Spinal cord (tissue), 10 donors: Measurements from ENCODE around the gene TSPYL4. TPM values are rescaled to one million over a fixed set of nuclear protein-coding genes. Genes with fewer than 3 reads are reported as not detected.

Experiments used
- DNase-seq, 6 donors: peaks; one replicate each; pipeline versions ENCODE4 v3.0.0 to v3.0.0-alpha.2; 2013 to 2015; ENCODE audit warnings: low spot score in 6 of 6, low read depth in 4 of 6
- H3K27ac ChIP-seq: one replicate; pipeline ENCODE4 v1.5.1; 2013; ENCODE audit warnings: low read depth, low read length, control low read depth
- H3K27me3 ChIP-seq: one replicate; pipeline ENCODE4 v1.6.1; 2013; ENCODE audit warnings: low read length; ENCODE audit not compliant: control insufficient read depth, insufficient read depth
- H3K36me3 ChIP-seq: one replicate; pipeline ENCODE4 v1.6.1; 2013; ENCODE audit warnings: low read length; ENCODE audit not compliant: control insufficient read depth, insufficient read depth
- H3K4me1 ChIP-seq: one replicate; pipeline ENCODE4 v1.6.1; 2013; ENCODE audit warnings: low read length; ENCODE audit not compliant: control insufficient read depth, insufficient read depth
- H3K4me3 ChIP-seq: one replicate; pipeline ENCODE4 v1.5.1; 2013; ENCODE audit warnings: low read depth, low read length, control low read depth
- H3K9me3 ChIP-seq: one replicate; pipeline ENCODE4 v1.6.1; 2013; ENCODE audit warnings: low read length; ENCODE audit not compliant: control insufficient read depth, insufficient read depth
- WGBS: methylation state at CpG from one replicate; pipeline ENCODE4 v1.1.5; 2013; ENCODE audit warnings: missing lambda C conversion rate; ENCODE audit not compliant: insufficient coverage; 5-methylcytosine and 5-hydroxymethylcytosine counted together
- polyA plus RNA-seq, 2 donors: library from polyadenylated mRNA; unstranded; fragments of 120-200 nt; gene quantifications; one replicate each; pipeline ENCODE4 v1.2.1, GENCODE V29; 2013; ENCODE audit not compliant: insufficient read length in 2 of 2
- total RNA-seq, 2 donors: library from RNA; depleted of rRNA in 1 of 2; stranded (reverse); fragments of 120-200 nt in 1 of 2; fragments of >200 nt in 1 of 2; gene quantifications; one replicate each; pipeline versions ENCODE4 v1.2.3 to v1.2.4, GENCODE V29; 2013 to 2014
- donor health status: healthy.

Gene TSPYL4
- total and polyA plus RNA-seq, 4 donors = 57.6 to 162 (median 119) TPM

- no peaks in the 10 kb centered on the region for H3K9me3 ChIP-seq
- H3K4me3 ChIP-seq = peak overlapping the region; percentile 99
- H3K36me3 ChIP-seq = peaks cover 16% of the 10 kb centered on the region
- peaks cover 23% of the 10 kb centered on the region for H3K4me1 ChIP-seq
- DNase-seq = no peak
- WGBS = 100% methylated on average over 1 of the region's 11 CpGs
- H3K27me3 ChIP-seq = no peaks in the 10 kb centered on the region
- H3K27ac ChIP-seq = peak overlapping the region; percentile 99
Observed at GRCh38 chr6:116278481-116278829, 24.6 kb upstream of the TSPYL4 start.

GRCh38 chr6:116277124-116277523 lies 23.2 kb upstream of the TSPYL4 start:
- peaks cover 23% of the 10 kb centered on the region for H3K4me1 ChIP-seq
- H3K9me3 ChIP-seq = no peaks in the 10 kb centered on the region
- H3K36me3 ChIP-seq = peaks cover 16% of the 10 kb centered on the region
- no peaks in the 10 kb centered on the region for H3K27me3 ChIP-seq
- no CpG with 5 or more reads among the region's 3 CpGs for WGBS
- H3K4me3 ChIP-seq = peak overlapping the region; percentile 39
- no peak for DNase-seq
- H3K27ac ChIP-seq = no peak overlapping the region

- H3K9me3 ChIP-seq = no peaks in the 10 kb centered on the region
- no peak for DNase-seq
- H3K36me3 ChIP-seq = peaks cover 10% of the 10 kb centered on the region
- WGBS = 0% methylated on average over 1 of the region's 2 CpGs
- H3K27me3 ChIP-seq = no peaks in the 10 kb centered on the region
- H3K27ac ChIP-seq = no peak overlapping the region
- peaks cover 5% of the 10 kb centered on the region for H3K4me1 ChIP-seq
- H3K4me3 ChIP-seq = no peak overlapping the region
Observed at GRCh38 chr6:116271149-116271708, 17.4 kb upstream of the TSPYL4 start.

GRCh38 chr6:116268589-116269293 lies 14.9 kb upstream of the TSPYL4 start:
- peaks cover 11% of the 10 kb centered on the region for H3K36me3 ChIP-seq
- no peaks in the 10 kb centered on the region for H3K27me3 ChIP-seq
- no CpG with 5 or more reads among the region's 3 CpGs for WGBS
- no peak overlapping the region for H3K4me3 ChIP-seq
- peak in 2 of 6 donors; percentile 84 to 88 for DNase-seq
- no peaks in the 10 kb centered on the region for H3K9me3 ChIP-seq
- no peaks in the 10 kb centered on the region for H3K4me1 ChIP-seq
- no peak overlapping the region for H3K27ac ChIP-seq

- Histone ChIP-seq H3K27me3 (no peaks in the 10 kb centered on the region), H3K4me3 (no peak overlapping the region), H3K27ac (no peak overlapping the region), H3K4me1 (no peaks in the 10 kb centered on the region), H3K9me3 (peaks cover 1% of the 10 kb centered on the region), H3K36me3 (peaks cover 11% of the 10 kb centered on the region)
- DNase-seq = no peak
- no CpG with 5 or more reads among the region's 3 CpGs for WGBS
Observed at GRCh38 chr6:116267836-116268588, 14.1 kb upstream of the TSPYL4 start.

GRCh38 chr6:116266803-116267202 lies 12.9 kb upstream of the TSPYL4 start:
- Histone ChIP-seq H3K27ac (no peak overlapping the region), H3K4me1 (no peaks in the 10 kb centered on the region), H3K9me3 (peaks cover 2% of the 10 kb centered on the region)

GRCh38 chr6:116265041-116265829 lies 11.4 kb upstream of the TSPYL4 start:
- H3K4me1 ChIP-seq = no peaks in the 10 kb centered on the region
- no peak overlapping the region for H3K27ac ChIP-seq
- H3K9me3 ChIP-seq = peaks cover 2% of the 10 kb centered on the region
- 64% methylated on average over 4 of the region's 4 CpGs for WGBS
- H3K4me3 ChIP-seq = no peak overlapping the region
- DNase-seq = no peak
- H3K36me3 ChIP-seq = peaks cover 11% of the 10 kb centered on the region
- no peaks in the 10 kb centered on the region for H3K27me3 ChIP-seq

More at GRCh38 chr6:116266803-116267202, 12.9 kb upstream of the TSPYL4 start:
- Histone ChIP-seq H3K4me3 (no peak overlapping the region), H3K27me3 (no peaks in the 10 kb centered on the region), H3K36me3 (peaks cover 11% of the 10 kb centered on the region)
- no peak for DNase-seq

- H3K27me3 ChIP-seq = no peaks in the 10 kb centered on the region
- DNase-seq = no peak
- H3K4me3 ChIP-seq = no peak overlapping the region
- H3K27ac ChIP-seq = no peak overlapping the region
- peaks cover 2% of the 10 kb centered on the region for H3K9me3 ChIP-seq
- H3K4me1 ChIP-seq = no peaks in the 10 kb centered on the region
- peaks cover 19% of the 10 kb centered on the region for H3K36me3 ChIP-seq
- no CpG with 5 or more reads among the region's 1 CpG for WGBS
Observed at GRCh38 chr6:116263353-116263752, 9.5 kb upstream of the TSPYL4 start.

GRCh38 chr6:116258520-116258919 lies 4.6 kb upstream of the TSPYL4 start:
- Histone ChIP-seq H3K27me3 (no peaks in the 10 kb centered on the region), H3K4me3 (no peak overlapping the region), H3K36me3 (peaks cover 10% of the 10 kb centered on the region), H3K9me3 (peaks cover 2% of the 10 kb centered on the region), H3K27ac (no peak overlapping the region), H3K4me1 (no peaks in the 10 kb centered on the region)
- no peak for DNase-seq
- WGBS = 96% methylated on average over 18 of the region's 18 CpGs
